GM21529 (cell line): ENCODE results near the gene NANOS2.
"Not testable (repeated sequence)": the region's sequence is repeated elsewhere in the genome, so short reads cannot be mapped to it uniquely, and the experiment has no call there.

Experiments used
- ATAC-seq: cut with Tn5 transposase; IDR thresholded peaks from one replicate; pipeline ENCODE4 v1.9.1; 2021; ENCODE audit not compliant: unreplicated experiment

Gene NANOS2

GRCh38 chr19:45895983-45896599 is 18.5 kb downstream of the NANOS2 start:
- ATAC-seq: not testable (repeated sequence)

- ATAC-seq: no peak
Measured at GRCh38 chr19:45895519-45895972, 19.0 kb downstream of the NANOS2 start.

GRCh38 chr19:45890877-45891276 is 23.7 kb downstream of the NANOS2 start:
- no peak for ATAC-seq

GRCh38 chr19:45889210-45889885 is 25.2 kb downstream of the NANOS2 start:
- ATAC-seq: no peak

- ATAC-seq: no peak
Measured at GRCh38 chr19:45887200-45887710, 27.3 kb downstream of the NANOS2 start.

- ATAC-seq: peak; percentile 52
Measured at GRCh38 chr19:45886427-45887199, 28.0 kb downstream of the NANOS2 start.

GRCh38 chr19:45885556-45886426 is 28.8 kb downstream of the NANOS2 start, which contains the start of gene IRF2BP1:
Gene IRF2BP1, minus strand, starts transcription at chr19:45886141. Its CDS starts 367 bp downstream, at chr19:45885774.
- peak; percentile 40 for ATAC-seq

GRCh38 chr19:45884682-45885555 is 29.7 kb downstream of the NANOS2 start:
- ATAC-seq: peak; percentile 3

GRCh38 chr19:45883881-45884681 is 30.5 kb downstream of the NANOS2 start:
- ATAC-seq: no peak

- ATAC-seq: no peak
Measured at GRCh38 chr19:45883586-45883880, 31.0 kb downstream of the NANOS2 start.

GRCh38 chr19:45882652-45883585 is 31.7 kb downstream of the NANOS2 start:
- ATAC-seq: no peak

GRCh38 chr19:45881909-45882528 is 32.6 kb downstream of the NANOS2 start:
- ATAC-seq: no peak

GRCh38 chr19:45881082-45881908 is 33.3 kb downstream of the NANOS2 start:
- ATAC-seq: no peak

GRCh38 chr19:45879971-45880370 is 34.6 kb downstream of the NANOS2 start:
- no peak for ATAC-seq

- ATAC-seq: no peak
Measured at GRCh38 chr19:45879055-45879454, 35.5 kb downstream of the NANOS2 start.

- ATAC-seq: no peak
Measured at GRCh38 chr19:45878043-45878794, 36.4 kb downstream of the NANOS2 start.
